ENCODE results near the gene COL6A3. TPM values are rescaled to one million over a fixed set of nuclear protein-coding genes. Genes with fewer than 3 reads are reported as not detected.

Gene COL6A3
- total RNA-seq, 1 experiment from 2014 or later = 0.86 TPM

DNA sequence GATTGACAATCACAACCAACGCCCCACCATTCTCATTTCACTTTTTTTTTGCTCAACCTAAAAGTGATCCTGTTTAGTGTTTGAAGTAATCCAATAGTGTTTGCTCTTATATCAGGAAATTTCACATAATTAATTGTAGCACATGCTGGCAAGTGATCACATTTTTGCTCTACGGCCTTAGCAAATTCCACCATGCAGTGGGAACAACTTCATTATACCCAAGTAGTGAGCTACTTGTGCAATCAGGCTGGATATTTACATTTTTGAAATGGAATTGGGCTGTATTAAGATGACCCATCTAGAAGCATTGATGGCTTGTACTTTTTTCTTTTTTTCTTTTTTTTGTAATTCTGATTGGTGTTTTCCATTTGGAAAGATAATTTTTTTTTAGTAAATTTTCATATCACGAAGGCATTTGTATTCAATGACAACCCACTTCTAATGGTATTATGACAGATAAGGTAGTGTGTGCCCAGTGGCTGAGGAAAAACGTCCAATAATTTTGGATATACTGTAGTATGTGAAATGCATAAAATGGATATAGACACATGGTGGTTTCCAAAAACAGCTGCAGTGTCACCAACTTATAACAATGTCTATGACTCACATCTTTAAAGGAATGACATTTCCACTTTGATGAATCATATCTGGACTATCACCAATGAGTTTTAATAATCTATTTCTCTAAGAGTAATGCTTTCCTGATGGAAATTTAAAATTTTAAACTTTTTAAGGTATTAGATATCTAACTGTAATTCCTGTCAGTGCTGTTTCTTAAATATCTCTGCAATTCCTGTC is 130.6 kb downstream of the COL6A3 start:
- CTCF ChIA-PET = no interaction called here
- BruUV-seq (replicated peaks) = no TSS peak
- no peak for DNase-seq (ENCODE audit: low spot score)
- no peaks in the 10 kb centered on the region for H3K9me3 ChIP-seq (ENCODE audit: low read depth, low read length, poor library complexity, severe bottlenecking)
- H3K27ac ChIP-seq (ENCODE audit: low read depth, low read length, poor library complexity, severe bottlenecking) = no peak overlapping the region
- peaks cover 35% of the 10 kb centered on the region for H3K4me1 ChIP-seq (ENCODE audit: insufficient read depth, low read length, poor library complexity, severe bottlenecking)
- POLR2A ChIA-PET (ENCODE audit: low non-redundant PET) = no interaction called here
- H3K36me3 ChIP-seq (ENCODE audit: insufficient read depth, low read length, poor library complexity, severe bottlenecking) = no peaks in the 10 kb centered on the region
- intact Hi-C loops (cut with micrococcal nuclease; ENCODE audit: unreplicated experiment) = loop anchor here (5.0 kb wide), 1 partner anchor 66 kb away; no protein-coding TSS in a partner anchor
- H3K27me3 ChIP-seq (replicated peaks; ENCODE audit: insufficient read depth, low read depth, low read length, poor library complexity) = peaks cover 45% of the 10 kb centered on the region
- no peak for TF ChIP-seq EZH2 (IDR thresholded peaks at IDR 0.05; ENCODE audit: borderline replicate concordance, low read depth, low read length, poor library complexity, severe bottlenecking)
- TF ChIP-seq, protein P1, sequence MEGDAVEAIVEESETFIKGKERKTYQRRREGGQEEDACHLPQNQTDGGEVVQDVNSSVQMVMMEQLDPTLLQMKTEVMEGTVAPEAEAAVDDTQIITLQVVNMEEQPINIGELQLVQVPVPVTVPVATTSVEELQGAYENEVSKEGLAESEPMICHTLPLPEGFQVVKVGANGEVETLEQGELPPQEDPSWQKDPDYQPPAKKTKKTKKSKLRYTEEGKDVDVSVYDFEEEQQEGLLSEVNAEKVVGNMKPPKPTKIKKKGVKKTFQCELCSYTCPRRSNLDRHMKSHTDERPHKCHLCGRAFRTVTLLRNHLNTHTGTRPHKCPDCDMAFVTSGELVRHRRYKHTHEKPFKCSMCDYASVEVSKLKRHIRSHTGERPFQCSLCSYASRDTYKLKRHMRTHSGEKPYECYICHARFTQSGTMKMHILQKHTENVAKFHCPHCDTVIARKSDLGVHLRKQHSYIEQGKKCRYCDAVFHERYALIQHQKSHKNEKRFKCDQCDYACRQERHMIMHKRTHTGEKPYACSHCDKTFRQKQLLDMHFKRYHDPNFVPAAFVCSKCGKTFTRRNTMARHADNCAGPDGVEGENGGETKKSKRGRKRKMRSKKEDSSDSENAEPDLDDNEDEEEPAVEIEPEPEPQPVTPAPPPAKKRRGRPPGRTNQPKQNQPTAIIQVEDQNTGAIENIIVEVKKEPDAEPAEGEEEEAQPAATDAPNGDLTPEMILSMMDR (conservative IDR thresholded peaks at IDR 0.05; ENCODE audit: low read depth, low read length) = no peak
- H3K4me3 ChIP-seq (ENCODE audit: low read depth, low read length, poor library complexity, severe bottlenecking) = no peak overlapping the region

DNA sequence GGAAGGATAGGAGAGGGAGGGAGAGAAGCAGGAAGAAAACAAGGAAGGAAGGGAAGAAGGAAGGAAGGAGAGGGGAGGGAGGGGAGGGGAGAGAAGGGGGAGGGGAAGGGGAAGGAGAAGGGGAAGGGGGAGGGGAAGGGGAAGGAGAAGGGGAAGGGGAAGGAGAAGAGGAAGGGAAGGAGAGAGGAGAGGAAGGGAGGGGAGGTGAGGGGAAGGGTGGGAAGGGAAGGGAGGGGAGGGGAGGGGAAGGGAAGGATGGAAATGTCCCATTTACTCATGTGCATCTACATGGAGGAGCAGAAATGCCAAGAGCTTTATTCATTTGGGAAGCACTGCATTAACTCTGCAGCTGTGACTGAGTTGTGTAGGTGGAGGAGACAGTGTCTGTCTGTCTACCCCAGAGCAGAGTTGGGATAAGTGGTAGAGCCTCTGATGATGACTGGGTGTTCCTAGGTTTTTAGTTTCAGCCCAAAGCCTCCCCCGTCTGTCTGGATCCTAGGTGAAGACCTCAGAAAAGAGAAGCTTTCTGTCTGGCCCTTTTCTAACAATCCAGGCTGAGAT is 131.3 kb downstream of the COL6A3 start:
- ChIA-PET POLR2A (ENCODE audit: low non-redundant PET) (no interaction called here), CTCF (no interaction called here)
- H3K27me3 ChIP-seq (replicated peaks; ENCODE audit: insufficient read depth, low read depth, low read length, poor library complexity) = peaks cover 46% of the 10 kb centered on the region
- no peaks in the 10 kb centered on the region for H3K9me3 ChIP-seq (ENCODE audit: low read depth, low read length, poor library complexity, severe bottlenecking)
- BruUV-seq (replicated peaks) = no TSS peak
- intact Hi-C loops (cut with micrococcal nuclease; ENCODE audit: unreplicated experiment) = loop anchor here (5.0 kb wide), 1 partner anchor 65 kb away; no protein-coding TSS in a partner anchor
- H3K4me3 ChIP-seq (ENCODE audit: low read depth, low read length, poor library complexity, severe bottlenecking) = no peak overlapping the region
- TF ChIP-seq, protein P1 (conservative IDR thresholded peaks at IDR 0.05; ENCODE audit: low read depth, low read length) = no peak
- TF ChIP-seq EZH2 (IDR thresholded peaks at IDR 0.05; ENCODE audit: borderline replicate concordance, low read depth, low read length, poor library complexity, severe bottlenecking) = no peak
- H3K4me1 ChIP-seq (ENCODE audit: insufficient read depth, low read length, poor library complexity, severe bottlenecking) = peaks cover 35% of the 10 kb centered on the region
- H3K27ac ChIP-seq (ENCODE audit: low read depth, low read length, poor library complexity, severe bottlenecking) = peak overlapping the region; percentile 65
- H3K36me3 ChIP-seq (ENCODE audit: insufficient read depth, low read length, poor library complexity, severe bottlenecking) = no peaks in the 10 kb centered on the region
- DNase-seq (ENCODE audit: low spot score) = peak; percentile 48

DNA sequence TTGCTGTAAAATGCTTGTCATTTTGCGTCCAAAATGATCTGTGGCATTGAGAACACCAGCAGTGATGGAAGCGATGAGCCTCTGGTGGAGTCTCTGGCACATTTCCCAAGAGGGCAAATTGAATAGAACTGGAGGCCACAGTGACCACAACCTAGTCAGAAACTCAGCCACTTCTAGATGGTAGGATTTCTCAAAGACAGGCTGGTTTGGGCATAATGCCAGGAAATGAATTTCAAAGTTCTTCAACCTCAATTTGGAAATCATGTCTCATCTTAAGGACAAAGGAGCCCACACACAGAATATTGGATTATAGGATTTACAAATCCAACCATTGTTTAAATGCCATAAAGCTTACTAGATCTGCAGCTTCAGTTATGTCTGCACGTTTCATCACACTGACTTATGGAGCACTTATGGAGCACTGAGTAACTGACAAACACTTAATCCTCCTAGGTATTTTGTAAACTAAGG is 132.1 kb downstream of the COL6A3 start:
- BruUV-seq (replicated peaks) = no TSS peak
- peak; percentile 96 for DNase-seq (ENCODE audit: low spot score)
- TF ChIP-seq EZH2 (IDR thresholded peaks at IDR 0.05; ENCODE audit: borderline replicate concordance, low read depth, low read length, poor library complexity, severe bottlenecking) = no peak
- TF ChIP-seq, protein P1 (conservative IDR thresholded peaks at IDR 0.05; ENCODE audit: low read depth, low read length) = no peak
- no peaks in the 10 kb centered on the region for H3K9me3 ChIP-seq (ENCODE audit: low read depth, low read length, poor library complexity, severe bottlenecking)
- no peak overlapping the region for H3K4me3 ChIP-seq (ENCODE audit: low read depth, low read length, poor library complexity, severe bottlenecking)
- H3K4me1 ChIP-seq (ENCODE audit: insufficient read depth, low read length, poor library complexity, severe bottlenecking) = peaks cover 35% of the 10 kb centered on the region
- peak overlapping the region; percentile 65 for H3K27ac ChIP-seq (ENCODE audit: low read depth, low read length, poor library complexity, severe bottlenecking)
- no peaks in the 10 kb centered on the region for H3K36me3 ChIP-seq (ENCODE audit: insufficient read depth, low read length, poor library complexity, severe bottlenecking)
- peaks cover 46% of the 10 kb centered on the region for H3K27me3 ChIP-seq (replicated peaks; ENCODE audit: insufficient read depth, low read depth, low read length, poor library complexity)
- ChIA-PET POLR2A (ENCODE audit: low non-redundant PET) (interaction anchor here (0.7 kb wide), 1 partner anchor 9 kb away, joined by 3 read pairs; no protein-coding TSS in a partner anchor), CTCF (no interaction called here)
- intact Hi-C loops (cut with micrococcal nuclease; ENCODE audit: unreplicated experiment) = loop anchor here (5.0 kb wide), 1 partner anchor 65 kb away; no protein-coding TSS in a partner anchor

All from A673 (cell line).